Transverse colon (tissue), 4 donors: Measurements from ENCODE around the gene ZNF33A. TPM values are rescaled to one million over a fixed set of nuclear protein-coding genes. Genes with fewer than 3 reads are reported as not detected.
"Not testable (repeated sequence)": the region's sequence is repeated elsewhere in the genome, so short reads cannot be mapped to it uniquely, and the experiment has no call there.

ENCODE experiments used
- DNase-seq: peaks from one replicate; pipeline ENCODE4 v3.0.0-alpha.2; 2019
- H3K27ac ChIP-seq, 4 donors: fragments of 200-600 bp; sonication (generic); 2 replicates each; pipeline ENCODE4 v1.5.1; 2016 to 2018; ENCODE audit warnings: inconsistent platforms in 4 of 4
- H3K27me3 ChIP-seq: fragments of 200-600 bp; sonication (generic); 2 replicates; pipeline ENCODE4 v1.5.1; 2017; ENCODE audit warnings: inconsistent platforms
- H3K36me3 ChIP-seq, 4 donors: fragments of 200-600 bp; sonication (generic); 2 replicates each; pipeline ENCODE4 v1.5.1; 2017 to 2019; ENCODE audit warnings: inconsistent platforms in 4 of 4
- H3K4me1 ChIP-seq, 4 donors: fragments of 200-600 bp; sonication (generic); 2 replicates each; pipeline ENCODE4 v1.5.1; 2017 to 2020; ENCODE audit warnings: inconsistent platforms in 4 of 4
- H3K4me3 ChIP-seq, 4 donors: fragments of 200-600 bp; sonication (generic); 1 replicate in 1 of 4; 2 replicates in 3 of 4; pipeline versions ENCODE4 v1.5.1 to v1.6.1; 2017 to 2019; ENCODE audit warnings: inconsistent platforms in 4 of 4
- H3K9me3 ChIP-seq, 2 donors: fragments of 200-600 bp; sonication (generic); 2 replicates each; pipeline ENCODE4 v1.5.1; 2017 to 2019; ENCODE audit warnings: inconsistent platforms in 2 of 2
- EP300 ChIP-seq: sonication (generic); formaldehyde crosslinking; IDR thresholded peaks from one replicate; pipeline ENCODE4 v1.6.1; 2017; ENCODE audit warnings: antibody characterized with exemption, low read depth
- POLR2A ChIP-seq: fragments of 450-650 bp; IDR thresholded peaks from one replicate; pipeline ENCODE4 v1.6.1; 2016; ENCODE audit warnings: antibody characterized with exemption, mild to moderate bottlenecking, moderate library complexity
- POLR2AphosphoS5 ChIP-seq, 3 donors: sonication (generic); formaldehyde crosslinking; IDR thresholded peaks; one replicate each; pipeline ENCODE4 v1.6.1; 2016; ENCODE audit warnings: antibody characterized with exemption in 3 of 3
- WGBS, 2 donors: methylation state at CpG; one replicate each; pipeline ENCODE4 v1.1.5; 2018; ENCODE audit warnings: low coverage in 1 of 2; 5-methylcytosine and 5-hydroxymethylcytosine counted together
- in situ Hi-C, 4 donors: fragments of 200-750 bp; cut with MboI; loops; one replicate each; pipeline versions ENCODE4 v1.15.0 to v1.15.1; 2017; ENCODE audit warnings: low sequenced_read_pairs in 3 of 4, low pct_ligation_motif_present in 1 of 4, low pct_unique_long_range_greater_than_20kb in 1 of 4
- intact Hi-C: fragments of 100-400 bp; cut with DNase I; formaldehyde crosslinking; loops from one replicate; pipeline ENCODE4 v1.15.1; 2023; ENCODE audit warnings: low total_unique reads
- total RNA-seq, 4 donors: library from RNA; depleted of rRNA; stranded (reverse); fragments of >200 nt; gene quantifications; one replicate each; pipeline ENCODE4 v1.1.0, GENCODE V29; 2016
- TF ChIP-seq, protein P1 (sequence below), 5 experiments: fragments of 200-600 bp in 3 of 5; fragments of 450-650 bp in 2 of 5; sonication (generic) in 3 of 5; IDR thresholded peaks; 1 replicate in 2 of 5; 2 replicates in 3 of 5; pipeline ENCODE4 v1.5.1; 2016 to 2017; ENCODE audit warnings: antibody characterized with exemption in 5 of 5, inconsistent platforms in 3 of 5, mild to moderate bottlenecking in 2 of 5, moderate library complexity in 1 of 5

Gene ZNF33A
- total RNA-seq, 4 donors from 2014 or later: 17.3 to 51.1 (median 25.5) TPM

DNA sequence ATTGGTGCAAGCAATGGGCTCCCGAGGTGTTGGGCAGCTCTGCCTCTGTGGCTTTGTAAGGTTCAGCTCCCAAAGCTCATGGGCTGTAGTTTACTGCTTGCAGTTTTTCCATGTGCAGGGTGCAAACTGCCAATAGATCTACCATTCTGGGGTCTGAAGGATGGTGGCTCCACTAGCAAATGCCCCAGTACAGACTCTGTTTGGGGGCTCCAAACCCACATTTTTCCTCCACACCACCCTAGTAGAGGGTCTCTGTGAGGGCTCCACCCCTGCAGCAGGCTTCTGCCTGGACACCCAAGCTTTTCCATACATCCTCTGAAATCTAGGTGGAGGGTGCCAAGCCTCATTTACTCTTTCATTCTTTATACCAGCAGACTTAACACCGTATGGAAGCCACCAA is 66.2 kb downstream of the ZNF33A start:
- H3K9me3 ChIP-seq: peaks cover 2 to 3% of the 10 kb centered on the region in 2 donors

DNA sequence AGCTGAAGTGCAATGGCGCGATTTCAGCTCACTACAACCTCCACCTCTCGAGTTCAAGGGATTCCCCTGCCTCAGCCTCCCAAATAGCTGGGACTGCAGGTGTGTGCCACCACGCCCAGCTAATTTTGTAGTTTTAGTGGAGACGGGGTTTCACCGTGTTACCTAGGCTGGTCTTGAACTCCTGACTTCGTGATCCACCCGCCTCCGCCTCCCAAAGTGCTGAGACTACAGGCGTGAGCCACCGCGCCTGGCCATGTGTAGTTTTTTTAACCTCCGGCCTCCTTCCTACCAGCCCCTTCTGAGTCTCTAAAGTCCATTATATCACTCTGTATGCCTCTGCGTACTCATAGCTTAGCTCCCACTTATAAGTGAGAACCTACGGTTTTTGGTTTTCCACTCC is 82.8 kb downstream of the ZNF33A start:
- WGBS, 2 donors: 82 to 91% methylated on average over 9 to 15 of the region's 15 CpGs
- H3K27ac ChIP-seq: peak overlapping the region; percentile 84 to 89 (median 86)

More for the DNA sequence above, 66.2 kb downstream of the ZNF33A start:
- Histone ChIP-seq H3K27ac (no peak overlapping the region), H3K27me3 (no peaks in the 10 kb centered on the region), H3K36me3 (no peaks in the 10 kb centered on the region), H3K4me1 (no peaks in the 10 kb centered on the region), H3K4me3 (no peak overlapping the region)
- WGBS, 2 donors: 84% methylated on average over 2 of the region's 2 CpGs; no CpG with 5 or more reads in 1 of the 2 donors
- in situ Hi-C loops: loop anchor here in 1 of 4 donors (25.0 kb wide), 1 partner anchor 214 kb away; the partner anchor contains the start of gene ZNF248
- no peak for TF ChIP-seq POLR2A
- TF ChIP-seq POLR2AphosphoS5 (IDR thresholded peaks at IDR 0.05): no peak
- no peak for DNase-seq
- intact Hi-C loops: no loop called here

GRCh38 chr10:38093816-38094157 is 83.3 kb downstream of the ZNF33A start:
- intact Hi-C loops (no loop called here), in situ Hi-C loops (loop anchor here in 1 of 4 donors (10.0 to 25.0 kb wide), 2 partner anchors 89 to 231 kb away; partner anchors contain the start of gene ZNF248)
- Histone ChIP-seq H3K4me1 (peaks cover 0 to 14% (median 10%) of the 10 kb centered on the region in 4 donors), H3K27me3 (no peaks in the 10 kb centered on the region), H3K9me3 (no peaks in the 10 kb centered on the region), H3K36me3 (peaks cover 0 to 23% (median 2%) of the 10 kb centered on the region in 4 donors), H3K27ac (peak overlapping the region; percentile 84 to 89 (median 86)), H3K4me3 (peak overlapping the region; percentile 16 to 77 (median 58))
- 18 to 21% methylated on average over 3 to 16 of the region's 16 CpGs for WGBS, 2 donors
- TF ChIP-seq POLR2A (no peak), EP300 (no peak), POLR2AphosphoS5 (IDR thresholded peaks at IDR 0.05) (no peak)
- TF ChIP-seq, protein P1, sequence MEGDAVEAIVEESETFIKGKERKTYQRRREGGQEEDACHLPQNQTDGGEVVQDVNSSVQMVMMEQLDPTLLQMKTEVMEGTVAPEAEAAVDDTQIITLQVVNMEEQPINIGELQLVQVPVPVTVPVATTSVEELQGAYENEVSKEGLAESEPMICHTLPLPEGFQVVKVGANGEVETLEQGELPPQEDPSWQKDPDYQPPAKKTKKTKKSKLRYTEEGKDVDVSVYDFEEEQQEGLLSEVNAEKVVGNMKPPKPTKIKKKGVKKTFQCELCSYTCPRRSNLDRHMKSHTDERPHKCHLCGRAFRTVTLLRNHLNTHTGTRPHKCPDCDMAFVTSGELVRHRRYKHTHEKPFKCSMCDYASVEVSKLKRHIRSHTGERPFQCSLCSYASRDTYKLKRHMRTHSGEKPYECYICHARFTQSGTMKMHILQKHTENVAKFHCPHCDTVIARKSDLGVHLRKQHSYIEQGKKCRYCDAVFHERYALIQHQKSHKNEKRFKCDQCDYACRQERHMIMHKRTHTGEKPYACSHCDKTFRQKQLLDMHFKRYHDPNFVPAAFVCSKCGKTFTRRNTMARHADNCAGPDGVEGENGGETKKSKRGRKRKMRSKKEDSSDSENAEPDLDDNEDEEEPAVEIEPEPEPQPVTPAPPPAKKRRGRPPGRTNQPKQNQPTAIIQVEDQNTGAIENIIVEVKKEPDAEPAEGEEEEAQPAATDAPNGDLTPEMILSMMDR (IDR thresholded peaks at IDR 0.05): peak in 2 of 5 experiments; percentile 12 to 20
- DNase-seq: no peak

More for the DNA sequence above, 82.8 kb downstream of the ZNF33A start:
- in situ Hi-C loops: loop anchor here in 1 of 4 donors (10.0 to 25.0 kb wide), 2 partner anchors 89 to 231 kb away; partner anchors contain the start of gene ZNF248
- H3K27me3 ChIP-seq, DNase-seq, H3K9me3 ChIP-seq, intact Hi-C loops: not testable (repeated sequence)
- Histone ChIP-seq H3K36me3 (peaks cover 0 to 18% (median 2%) of the 10 kb centered on the region in 4 donors), H3K4me1 (peaks cover 0 to 14% (median 10%) of the 10 kb centered on the region in 4 donors), H3K4me3 (peak overlapping the region in 2 of 4 donors; percentile 54 to 77)

GRCh38 chr10:38094158-38094926 is 83.9 kb downstream of the ZNF33A start, which contains the start of gene ZNF37A:
TSS of gene ZNF37A (plus strand) at chr10:38094337. CDS start at chr10:38096618, 2,281 bp downstream.
- H3K4me1 ChIP-seq: peaks cover 0 to 14% (median 10%) of the 10 kb centered on the region in 4 donors
- intact Hi-C loops: no loop called here
- 0 to 6% methylated on average over 3 to 54 of the region's 59 CpGs for WGBS, 2 donors
- H3K36me3 ChIP-seq: peaks cover 0 to 29% (median 2%) of the 10 kb centered on the region in 4 donors
- peak; percentile 95 for DNase-seq
- in situ Hi-C loops: loop anchor here in 1 of 4 donors (10.0 to 25.0 kb wide), 2 partner anchors 90 to 232 kb away; partner anchors contain the start of gene ZNF248
- H3K4me3 ChIP-seq: peak within 1 kb of the TSS; percentile 54 to 77 (median 60)
- TF ChIP-seq EP300: no peak
- peak; percentile 54 for TF ChIP-seq POLR2A
- TF ChIP-seq, protein P1 (IDR thresholded peaks at IDR 0.05): no peak
- TF ChIP-seq POLR2AphosphoS5 (IDR thresholded peaks at IDR 0.05): peak; percentile 49 to 91 (median 86)
- H3K27me3 ChIP-seq: no peaks in the 10 kb centered on the region
- H3K9me3 ChIP-seq: peaks cover 0 to 5% of the 10 kb centered on the region in 2 donors
- peak within 1 kb of the TSS; percentile 84 to 89 (median 86) for H3K27ac ChIP-seq
